GM12872 (cell line): ENCODE measurements around the gene TRAP1.

Experiments used
- CTCF ChIP-seq: IDR thresholded peaks from 3 replicates; pipeline ENCODE4 v1.5.1; 2011; ENCODE audit warnings: low read depth, mild to moderate bottlenecking, low read length, moderate library complexity; ENCODE audit not compliant: insufficient read depth

TRAP1 gene

GRCh38 chr16:3737181-3737580, 19.9 kb upstream of the TRAP1 start:
- TF ChIP-seq CTCF: no peak

GRCh38 chr16:3736116-3736515, 18.8 kb upstream of the TRAP1 start:
- TF ChIP-seq CTCF: no peak

GRCh38 chr16:3735541-3735940, 18.2 kb upstream of the TRAP1 start:
- no peak for TF ChIP-seq CTCF

- TF ChIP-seq CTCF: no peak
Measured at GRCh38 chr16:3734758-3735221, 17.5 kb upstream of the TRAP1 start.

GRCh38 chr16:3734084-3734757, 16.9 kb upstream of the TRAP1 start:
- no peak for TF ChIP-seq CTCF

- TF ChIP-seq CTCF: no peak
Measured at GRCh38 chr16:3732171-3732570, 14.8 kb upstream of the TRAP1 start.

GRCh38 chr16:3731126-3731935, 14.0 kb upstream of the TRAP1 start:
- TF ChIP-seq CTCF: no peak
